ENCODE results near the gene BUD31.
"Not testable (repeated sequence)": the region's sequence is repeated elsewhere in the genome, so short reads cannot be mapped to it uniquely, and the experiment has no call there.

DNA sequence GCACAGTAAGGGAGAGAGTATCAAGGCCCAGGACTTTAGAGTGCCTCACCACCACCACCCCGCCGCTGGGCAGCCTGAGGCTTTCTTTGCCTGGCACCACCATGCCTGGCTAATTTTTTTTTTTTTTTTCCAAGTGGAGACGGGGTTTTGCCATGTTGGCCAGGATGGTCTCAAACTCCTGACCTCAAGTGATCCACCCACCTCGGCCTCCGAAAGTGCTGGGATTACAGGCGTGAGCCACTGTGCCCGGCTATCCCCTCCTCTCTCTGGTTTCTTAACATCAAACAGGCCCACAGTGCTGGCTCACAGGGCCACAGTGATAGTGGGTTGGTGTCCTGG is 29.1 kb upstream of the BUD31 start:
- TF ChIP-seq, protein P1, sequence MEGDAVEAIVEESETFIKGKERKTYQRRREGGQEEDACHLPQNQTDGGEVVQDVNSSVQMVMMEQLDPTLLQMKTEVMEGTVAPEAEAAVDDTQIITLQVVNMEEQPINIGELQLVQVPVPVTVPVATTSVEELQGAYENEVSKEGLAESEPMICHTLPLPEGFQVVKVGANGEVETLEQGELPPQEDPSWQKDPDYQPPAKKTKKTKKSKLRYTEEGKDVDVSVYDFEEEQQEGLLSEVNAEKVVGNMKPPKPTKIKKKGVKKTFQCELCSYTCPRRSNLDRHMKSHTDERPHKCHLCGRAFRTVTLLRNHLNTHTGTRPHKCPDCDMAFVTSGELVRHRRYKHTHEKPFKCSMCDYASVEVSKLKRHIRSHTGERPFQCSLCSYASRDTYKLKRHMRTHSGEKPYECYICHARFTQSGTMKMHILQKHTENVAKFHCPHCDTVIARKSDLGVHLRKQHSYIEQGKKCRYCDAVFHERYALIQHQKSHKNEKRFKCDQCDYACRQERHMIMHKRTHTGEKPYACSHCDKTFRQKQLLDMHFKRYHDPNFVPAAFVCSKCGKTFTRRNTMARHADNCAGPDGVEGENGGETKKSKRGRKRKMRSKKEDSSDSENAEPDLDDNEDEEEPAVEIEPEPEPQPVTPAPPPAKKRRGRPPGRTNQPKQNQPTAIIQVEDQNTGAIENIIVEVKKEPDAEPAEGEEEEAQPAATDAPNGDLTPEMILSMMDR (IDR thresholded peaks at IDR 0.05): not testable (repeated sequence)
- TF ChIP-seq POLR2A (IDR thresholded peaks at IDR 0.05): not testable (repeated sequence)
